GM12873 (cell line): ENCODE results near the gene MCTP1.

Experiments
- CTCF ChIP-seq: IDR thresholded peaks from 2 replicates; pipeline ENCODE4 v1.5.1; 2012; ENCODE audit warnings: low read depth, mild to moderate bottlenecking, moderate library complexity, low read length, control low read depth; ENCODE audit not compliant: insufficient read depth; ENCODE audit errors: missing control alignments

Gene MCTP1

GRCh38 chr5:95274011-95274410, 10.9 kb downstream of the MCTP1 start:
- no peak for TF ChIP-seq CTCF

- no peak for TF ChIP-seq CTCF
These were observed 12.5 kb downstream of the MCTP1 start for GRCh38 chr5:95272316-95272929.

GRCh38 chr5:95262933-95263660, 21.8 kb downstream of the MCTP1 start:
- no peak for TF ChIP-seq CTCF

- TF ChIP-seq CTCF: peak; percentile 51
These were observed 23.3 kb downstream of the MCTP1 start for GRCh38 chr5:95261437-95262175.

- no peak for TF ChIP-seq CTCF
These were observed 27.9 kb downstream of the MCTP1 start for GRCh38 chr5:95256991-95257390.

GRCh38 chr5:95256446-95256845, 28.4 kb downstream of the MCTP1 start:
- TF ChIP-seq CTCF: no peak

- no peak for TF ChIP-seq CTCF
These were observed 32.1 kb downstream of the MCTP1 start for GRCh38 chr5:95252801-95253200.
